GM12878 (cell line): Measurements from ENCODE around the gene CYREN. TPM values are rescaled to one million over a fixed set of nuclear protein-coding genes. Genes with fewer than 3 reads are reported as not detected.

Source experiments
- ATAC-seq: fragments of 200-7000 bp; cut with Tn5 transposase; 3 replicates; pipeline ENCODE4 v1.9.1; 2020; ENCODE audit warnings: mild to moderate bottlenecking, moderate library complexity
- BruUV-seq: library from RNA; stranded (reverse); fragments of 400-500 nt; replicated peaks from 2 replicates; lab custom pipeline; 2021; lab: Mats Ljungman, UMichigan
- CTCF ChIA-PET: fragments of 300-600 bp; sonication (Branson Sonifier 250); formaldehyde crosslinking; extraction: SDS; loops from one replicate; lab custom pipeline; 2021; ENCODE audit warnings: inconsistent platforms; lab: Yijun Ruan, JAX
- POLR2A ChIA-PET: fragments of 350-600 bp; formaldehyde crosslinking; extraction: SDS; loops from one replicate; lab custom pipeline; 2021; ENCODE audit warnings: inconsistent platforms; lab: Charles Lee
- RAD21 ChIA-PET: fragments of 300-600 bp; sonication (Branson Sonifier 250); formaldehyde crosslinking; loops from one replicate; lab custom pipeline; 2023; ENCODE audit warnings: antibody characterized with exemption; ENCODE audit not compliant: unreplicated experiment; lab: Charles Lee
- SMC1A ChIA-PET: fragments of 300-600 bp; sonication (Branson Sonifier 250); formaldehyde crosslinking; loops from one replicate; lab custom pipeline; 2023; ENCODE audit not compliant: unreplicated experiment, uncharacterized antibody; lab: Charles Lee
- DNase-seq: peaks from one replicate; pipeline ENCODE4 v3.0.0-alpha.2; 2011; ENCODE audit warnings: low read depth, low spot score
- FAIRE-seq: peaks from 3 replicates; lab custom pipeline; 2011; peaks lifted over from hg19 to GRCh38; lab: Jason Lieb, UNC
- H2AFZ ChIP-seq: 2 replicates; pipeline ENCODE4 v1.6.0; 2011; ENCODE audit warnings: low read depth, low read length, control low read depth; ENCODE audit not compliant: control insufficient read depth
- H3K27ac ChIP-seq: 2 replicates; pipeline ENCODE4 v1.5.1; 2011; ENCODE audit warnings: control low read depth; ENCODE audit not compliant: control insufficient read depth, insufficient read depth
- H3K27me3 ChIP-seq, 2 experiments: replicated peaks in 1 of 2; 2 replicates each; pipeline versions ENCODE4 v1.6.0 to v1.6.1; 2011; ENCODE audit warnings: low read length in 1 of 2; ENCODE audit not compliant: control insufficient read depth in 2 of 2, insufficient read depth in 2 of 2
- H3K36me3 ChIP-seq, 2 experiments: 2 replicates each; pipeline ENCODE4 v1.5.1; 2011; ENCODE audit warnings: low read length in 1 of 2; ENCODE audit not compliant: control insufficient read depth in 2 of 2, insufficient read depth in 2 of 2
- H3K4me1 ChIP-seq: 2 replicates; pipeline ENCODE4 v1.6.1; 2011; ENCODE audit warnings: mild to moderate bottlenecking, low read length, moderate library complexity, mixed read lengths; ENCODE audit not compliant: control insufficient read depth, insufficient read depth
- H3K4me2 ChIP-seq: 2 replicates; pipeline ENCODE4 v1.6.0; 2011; ENCODE audit warnings: control low read depth; ENCODE audit not compliant: control insufficient read depth, insufficient read depth
- H3K4me3 ChIP-seq: fragments of 200-600 bp; sonication (generic); 2 replicates; pipeline ENCODE4 v1.5.1; 2016
- H3K79me2 ChIP-seq: 2 replicates; pipeline ENCODE4 v1.6.0; 2011; ENCODE audit warnings: low read length; ENCODE audit not compliant: control insufficient read depth, insufficient read depth
- H3K9ac ChIP-seq: 2 replicates; pipeline ENCODE4 v1.8.0; 2011; ENCODE audit warnings: low read length, control low read depth, mixed read lengths; ENCODE audit not compliant: control insufficient read depth, insufficient read depth
- H3K9me3 ChIP-seq: replicated peaks from 3 replicates; pipeline ENCODE4 v1.5.1; 2011; ENCODE audit warnings: mild to moderate bottlenecking, low read length; ENCODE audit not compliant: control insufficient read depth, insufficient read depth
- H4K20me1 ChIP-seq: 2 replicates; pipeline ENCODE4 v1.6.0; 2011; ENCODE audit not compliant: control insufficient read depth, insufficient read depth
- E2F8 ChIP-seq: fragments of 450-650 bp; IDR thresholded peaks from 2 replicates; pipeline ENCODE4 v1.6.1; 2018; ENCODE audit warnings: mild to moderate bottlenecking, low read depth, moderate library complexity; ENCODE audit not compliant: partially characterized antibody
- MTA2 ChIP-seq: fragments of 450-650 bp; IDR thresholded peaks from 2 replicates; pipeline ENCODE4 v1.6.1; 2016; ENCODE audit warnings: low read depth, mild to moderate bottlenecking, moderate library complexity
- PBX3 ChIP-seq: IDR thresholded peaks from 2 replicates; pipeline ENCODE4 v1.6.1; 2011; ENCODE audit warnings: mild to moderate bottlenecking, low read depth, low read length, moderate library complexity; ENCODE audit not compliant: insufficient replicate concordance
- PKNOX1 ChIP-seq: fragments of 450-650 bp; IDR thresholded peaks from 2 replicates; pipeline ENCODE4 v1.6.1; 2016; ENCODE audit warnings: mild to moderate bottlenecking
- POLR2A ChIP-seq: IDR thresholded peaks from 2 replicates; pipeline ENCODE4 v1.6.1; 2011; ENCODE audit warnings: low read depth, mild to moderate bottlenecking, low read length
- POLR2AphosphoS5 ChIP-seq: IDR thresholded peaks from 2 replicates; pipeline ENCODE4 v1.6.1; 2011; ENCODE audit warnings: mild to moderate bottlenecking, low read length, inconsistent platforms
- TCF3 ChIP-seq: IDR thresholded peaks from 2 replicates; pipeline ENCODE4 v1.6.1; 2012; ENCODE audit warnings: low read depth, mild to moderate bottlenecking, low read length, borderline replicate concordance; ENCODE audit not compliant: insufficient read depth
- WGBS: methylation state at CpG from one replicate; pipeline ENCODE4 v1.1.6; 2016; ENCODE audit warnings: low lambda C conversion rate; ENCODE audit not compliant: insufficient replicate concordance, insufficient coverage; ENCODE audit errors: missing lambda C conversion rate; 5-methylcytosine and 5-hydroxymethylcytosine counted together
- in situ Hi-C: fragments of 300-500 bp; cut with MboI; formaldehyde crosslinking; loops from 9 replicates; pipeline ENCODE4 v1.14.3; 2018; ENCODE audit warnings: mixed read lengths
- intact Hi-C: fragments of 100-400 bp; cut with micrococcal nuclease; formaldehyde crosslinking; loops from one replicate; pipeline ENCODE4 v1.14.2; 2022; ENCODE audit not compliant: unreplicated experiment
- polyA plus RNA-seq, 11 experiments: library from polyadenylated mRNA; depleted of rRNA in 4 of 11; unstranded in 6 of 11; stranded (reverse) in 5 of 11; fragments of >200 nt; fragmentation: Nextera tagmentation in 4 of 11; fragmentation: Illumina TruSeq in 1 of 11; extraction: Ambion mirVana in 4 of 11; extraction: Trizol in 1 of 11; gene quantifications; 1 replicate in 1 of 11; 2 replicates in 10 of 11; pipeline versions ENCODE4 v1.2.1 to v1.2.3, GENCODE V29; 2011 to 2016; ENCODE audit warnings: inconsistent platforms in 2 of 11, missing spikeins in 2 of 11, low read depth in 1 of 11
- total RNA-seq, 4 experiments: library from RNA; depleted of rRNA in 3 of 4; stranded (reverse); fragments of >200 nt in 3 of 4; fragmentation: Illumina TruSeq in 1 of 4; extraction: Trizol in 1 of 4; gene quantifications; 2 replicates each; pipeline versions ENCODE4 v1.2.1 to v1.2.3, GENCODE V29; 2013 to 2021

The CYREN gene
- total and polyA plus RNA-seq, 10 of the 15 experiments (the other 5 are each of a cell fraction or from before 2014, with no cell fraction given): 8.7 to 64.3 (median 55.7) TPM

GRCh38 chr7:135168001-135168400, 2.5 kb downstream of the CYREN start:
- intact Hi-C loops (no loop called here), in situ Hi-C loops (loop anchor here (5.0 to 10.0 kb wide), 2 partner anchors 176 to 523 kb away; partner anchors contain the start of gene BPGM)
- no peak for DNase-seq
- Histone ChIP-seq H3K4me3 (peak overlapping the region; percentile 84), H3K9ac (peak overlapping the region; percentile 73; the same call in 1 of the 2 replicates), H3K27me3 (no peaks in the 10 kb centered on the region), H4K20me1 (no peaks in the 10 kb centered on the region; the same call in 1 of the 2 replicates), H2AFZ (no peak overlapping the region), H3K36me3 (peaks cover 35 to 38% of the 10 kb centered on the region in 2 experiments), H3K9me3 (no peaks in the 10 kb centered on the region; the same call in 1 of the 3 replicates), H3K27ac (peak overlapping the region; percentile 96; the same call in 1 of the 2 replicates), H3K4me2 (peak overlapping the region; percentile 99), H3K4me1 (peaks cover 24% of the 10 kb centered on the region), H3K79me2 (peaks cover 58% of the 10 kb centered on the region)
- RAD21 ChIA-PET: interaction anchor here (0.6 to 11.6 kb wide), 12 partner anchors 7 to 725 kb away, joined by 3 to 151 read pairs (median 13); partner anchors contain the start of genes AGBL3, TMEM140 and WDR91
- CTCF ChIA-PET: interaction anchor here (1.0 to 12.2 kb wide), 6 partner anchors 11 to 214 kb away, joined by 3 to 157 read pairs (median 98); partner anchors contain the start of genes AGBL3, TMEM140 and WDR91
- BruUV-seq: no TSS peak
- POLR2A ChIA-PET: interaction anchor here (0.9 to 15.9 kb wide), 3 partner anchors 19 to 26 kb away, joined by 3 to 169 read pairs (median 155); partner anchors contain the start of gene TMEM140
- SMC1A ChIA-PET: interaction anchor here (2.2 to 13.1 kb wide), 5 partner anchors 10 to 215 kb away, joined by 6 to 158 read pairs (median 59); partner anchors contain the start of genes AGBL3 and TMEM140
- FAIRE-seq: no peak
- TF ChIP-seq POLR2AphosphoS5 (0 out of 2 replicates have a peak, but pooled peaks have one; percentile 9), PBX3 (peak; percentile 64), TCF3 (no peak), PKNOX1 (peak; percentile 82), MTA2 (no peak), POLR2A (peak; percentile 9; the same call in 1 of the 2 replicates), E2F8 (no peak)
- no peak for ATAC-seq
- 94% methylated on average over 4 of the region's 9 CpGs for WGBS
